ENCODE measurements around the gene OTOGL. TPM values are rescaled to one million over a fixed set of nuclear protein-coding genes. Genes with fewer than 3 reads are reported as not detected.

Gene OTOGL
- total RNA-seq, 1 donor from 2014 or later = 0.32 TPM

DNA sequence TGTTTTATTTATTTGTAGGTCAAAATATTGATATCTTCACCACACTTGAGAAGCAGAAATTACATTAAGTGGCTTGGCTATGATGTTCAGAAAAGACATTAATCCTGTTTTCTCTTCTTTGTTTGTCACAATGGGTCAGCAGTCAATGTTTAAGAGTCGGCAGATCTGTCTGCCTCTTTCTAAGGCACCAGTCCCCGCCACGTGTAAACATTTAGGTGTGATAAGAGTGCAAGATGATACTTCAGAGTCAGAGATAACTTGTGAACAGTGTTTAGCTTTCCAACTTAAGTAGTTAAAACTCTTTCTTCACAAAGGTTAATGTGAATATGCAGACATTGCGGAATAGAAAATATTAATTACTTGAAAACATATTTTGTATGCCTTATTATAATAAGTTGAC, 160.9 kb downstream of the OTOGL start:
- no peak overlapping the region for H3K27ac ChIP-seq
- no peaks in the 10 kb centered on the region for H3K27me3 ChIP-seq (ENCODE audit: low read depth)
- no peaks in the 10 kb centered on the region for H3K4me1 ChIP-seq
- no peak for ATAC-seq
- DNase-seq = no peak
- H3K9me3 ChIP-seq = no peaks in the 10 kb centered on the region
- TF ChIP-seq, protein P1, sequence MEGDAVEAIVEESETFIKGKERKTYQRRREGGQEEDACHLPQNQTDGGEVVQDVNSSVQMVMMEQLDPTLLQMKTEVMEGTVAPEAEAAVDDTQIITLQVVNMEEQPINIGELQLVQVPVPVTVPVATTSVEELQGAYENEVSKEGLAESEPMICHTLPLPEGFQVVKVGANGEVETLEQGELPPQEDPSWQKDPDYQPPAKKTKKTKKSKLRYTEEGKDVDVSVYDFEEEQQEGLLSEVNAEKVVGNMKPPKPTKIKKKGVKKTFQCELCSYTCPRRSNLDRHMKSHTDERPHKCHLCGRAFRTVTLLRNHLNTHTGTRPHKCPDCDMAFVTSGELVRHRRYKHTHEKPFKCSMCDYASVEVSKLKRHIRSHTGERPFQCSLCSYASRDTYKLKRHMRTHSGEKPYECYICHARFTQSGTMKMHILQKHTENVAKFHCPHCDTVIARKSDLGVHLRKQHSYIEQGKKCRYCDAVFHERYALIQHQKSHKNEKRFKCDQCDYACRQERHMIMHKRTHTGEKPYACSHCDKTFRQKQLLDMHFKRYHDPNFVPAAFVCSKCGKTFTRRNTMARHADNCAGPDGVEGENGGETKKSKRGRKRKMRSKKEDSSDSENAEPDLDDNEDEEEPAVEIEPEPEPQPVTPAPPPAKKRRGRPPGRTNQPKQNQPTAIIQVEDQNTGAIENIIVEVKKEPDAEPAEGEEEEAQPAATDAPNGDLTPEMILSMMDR (IDR thresholded peaks at IDR 0.05) = no peak
- H3K4me3 ChIP-seq = no peak overlapping the region
- H3K36me3 ChIP-seq = no peaks in the 10 kb centered on the region
- intact Hi-C loops (cut with DNase I) = no loop called here

DNA sequence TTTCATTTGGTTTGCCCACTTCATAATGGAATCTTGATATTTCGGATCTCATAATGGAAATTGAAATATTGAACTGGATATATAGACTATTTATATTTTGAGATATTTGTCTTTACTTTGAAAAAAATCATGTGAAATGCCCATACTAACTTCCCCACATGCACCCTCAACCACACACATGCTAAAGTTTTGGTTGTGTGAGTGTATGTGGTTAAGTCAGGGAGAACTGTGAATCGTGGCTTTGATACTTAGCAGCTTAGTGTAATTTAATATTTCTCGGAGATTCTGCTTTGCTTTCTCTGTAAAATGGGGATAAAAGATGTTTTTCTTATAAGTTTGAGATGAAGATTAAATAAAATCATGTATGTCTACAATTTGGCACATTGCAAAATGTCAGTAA, 162.1 kb downstream of the OTOGL start:
- TF ChIP-seq, protein P1 (IDR thresholded peaks at IDR 0.05) = no peak
- H3K4me1 ChIP-seq = no peaks in the 10 kb centered on the region
- no peak overlapping the region for H3K27ac ChIP-seq
- no peaks in the 10 kb centered on the region for H3K36me3 ChIP-seq
- no peaks in the 10 kb centered on the region for H3K9me3 ChIP-seq
- H3K4me3 ChIP-seq = no peak overlapping the region
- ATAC-seq (no peak), DNase-seq (no peak)
- no peaks in the 10 kb centered on the region for H3K27me3 ChIP-seq (ENCODE audit: low read depth)
- intact Hi-C loops (cut with DNase I) = no loop called here

DNA sequence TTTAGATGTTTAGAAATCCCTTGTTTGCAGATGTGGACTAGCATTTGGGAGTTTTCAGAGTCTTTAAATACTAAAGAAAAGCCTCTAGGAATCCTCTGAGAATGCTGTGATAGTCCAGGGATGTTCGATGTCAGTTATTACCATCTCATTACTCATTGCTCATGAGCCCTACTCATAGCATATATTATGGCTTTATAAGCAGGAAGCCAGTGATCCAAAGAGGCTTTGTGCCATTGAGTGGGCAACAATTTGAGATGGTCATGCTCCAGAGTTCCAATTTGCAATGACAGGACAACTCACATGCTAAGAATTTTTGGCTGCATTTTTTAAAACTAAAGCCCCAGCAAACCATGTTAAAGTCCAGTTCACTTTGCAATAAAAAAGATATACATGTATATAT, 163.0 kb downstream of the OTOGL start:
- no peak overlapping the region for H3K27ac ChIP-seq
- TF ChIP-seq, protein P1 (IDR thresholded peaks at IDR 0.05) = no peak
- no peak overlapping the region for H3K4me3 ChIP-seq
- ATAC-seq (no peak), DNase-seq (no peak)
- no peaks in the 10 kb centered on the region for H3K27me3 ChIP-seq (ENCODE audit: low read depth)
- no peaks in the 10 kb centered on the region for H3K9me3 ChIP-seq
- intact Hi-C loops (cut with DNase I) = no loop called here
- H3K4me1 ChIP-seq = no peaks in the 10 kb centered on the region
- no peaks in the 10 kb centered on the region for H3K36me3 ChIP-seq

DNA sequence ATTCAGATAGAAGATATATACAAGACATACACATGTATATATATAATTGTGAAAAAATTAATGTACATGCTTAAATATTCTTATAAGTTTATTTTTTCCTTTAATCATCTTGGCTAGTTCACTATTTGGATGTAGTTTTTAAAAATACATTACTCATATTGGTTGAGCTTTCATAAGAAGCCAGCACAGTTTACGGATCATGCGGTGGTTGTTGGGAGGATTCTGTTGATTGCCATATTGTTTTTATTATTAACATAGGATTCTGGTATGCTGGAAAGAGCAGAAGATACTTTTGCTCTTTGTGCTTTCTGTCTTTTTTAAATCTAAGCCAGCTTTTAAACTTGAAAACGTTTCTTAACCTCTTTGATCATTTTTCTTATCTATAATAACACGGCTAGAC, 163.4 kb downstream of the OTOGL start:
- intact Hi-C loops (cut with DNase I) = no loop called here
- no peaks in the 10 kb centered on the region for H3K4me1 ChIP-seq
- H3K36me3 ChIP-seq = no peaks in the 10 kb centered on the region
- H3K9me3 ChIP-seq = no peaks in the 10 kb centered on the region
- TF ChIP-seq, protein P1 (IDR thresholded peaks at IDR 0.05) = no peak
- ATAC-seq = no peak
- H3K4me3 ChIP-seq = no peak overlapping the region
- no peak for DNase-seq
- H3K27ac ChIP-seq = no peak overlapping the region
- no peaks in the 10 kb centered on the region for H3K27me3 ChIP-seq (ENCODE audit: low read depth)

DNA sequence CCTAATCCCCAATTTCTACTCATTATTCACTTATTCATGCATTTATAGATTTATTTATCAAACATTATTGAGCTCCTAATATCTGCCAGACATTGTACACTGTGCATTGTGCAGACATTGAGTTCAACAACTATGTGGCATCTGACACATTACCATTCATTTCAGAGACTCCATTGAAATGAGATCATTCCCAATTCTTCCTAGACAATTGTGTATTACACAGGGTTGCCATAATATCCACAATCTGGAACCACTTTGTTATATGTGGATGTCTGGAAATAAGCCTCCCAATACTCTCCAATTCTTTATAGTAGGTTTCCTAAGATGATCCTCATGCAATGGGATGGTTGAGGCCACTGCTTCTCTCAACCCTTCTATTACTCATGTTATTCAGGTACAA, 165.0 kb downstream of the OTOGL start:
- Histone ChIP-seq H3K4me3 (no peak overlapping the region), H3K36me3 (no peaks in the 10 kb centered on the region), H3K4me1 (no peaks in the 10 kb centered on the region), H3K27me3 (ENCODE audit: low read depth) (no peaks in the 10 kb centered on the region), H3K9me3 (no peaks in the 10 kb centered on the region), H3K27ac (no peak overlapping the region)
- no peak for DNase-seq
- ATAC-seq = no peak
- intact Hi-C loops (cut with DNase I) = no loop called here
- TF ChIP-seq, protein P1 (IDR thresholded peaks at IDR 0.05) = no peak

DNA sequence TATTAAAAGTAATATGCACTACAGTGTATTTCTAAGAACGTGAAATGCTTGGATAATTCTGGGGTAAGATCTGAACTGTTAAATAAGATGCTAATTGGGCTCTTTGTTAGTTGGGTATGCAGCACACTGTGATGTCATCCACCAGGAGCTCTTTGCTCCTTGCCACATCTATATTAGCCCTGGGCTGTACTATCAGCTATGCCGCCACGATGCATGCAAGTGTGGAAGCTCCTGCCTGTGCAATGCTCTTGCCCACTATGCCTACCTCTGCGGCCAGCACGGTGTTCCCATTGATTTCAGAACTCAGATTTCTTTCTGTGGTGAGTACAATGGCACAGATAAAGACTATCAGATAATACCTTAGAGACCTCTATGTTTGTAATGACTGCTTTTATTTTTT, 165.6 kb downstream of the OTOGL start:
- no peaks in the 10 kb centered on the region for H3K9me3 ChIP-seq
- ATAC-seq = no peak
- intact Hi-C loops (cut with DNase I) = no loop called here

More for the DNA sequence above, 165.6 kb downstream of the OTOGL start:
- no peaks in the 10 kb centered on the region for H3K4me1 ChIP-seq
- no peaks in the 10 kb centered on the region for H3K36me3 ChIP-seq
- H3K27me3 ChIP-seq (ENCODE audit: low read depth) = no peaks in the 10 kb centered on the region
- TF ChIP-seq, protein P1 (IDR thresholded peaks at IDR 0.05) = no peak
- no peak for DNase-seq
- H3K4me3 ChIP-seq = no peak overlapping the region
- no peak overlapping the region for H3K27ac ChIP-seq

Data from lower lobe of right lung (tissue), 2 donors.